Epithelial cell of esophagus (primary cell): ENCODE measurements around the gene TMEM95.

Source experiments
- DNase-seq: peaks from one replicate; pipeline ENCODE4 v3.0.0; 2010; ENCODE audit warnings: low read depth
- H3K4me3 ChIP-seq: 2 replicates; pipeline ENCODE4 v1.5.1; 2011; ENCODE audit warnings: mild to moderate bottlenecking, low read length, control low read depth
- TF ChIP-seq, protein P1 (sequence below): IDR thresholded peaks from 2 replicates; pipeline ENCODE4 v1.5.1; 2011; ENCODE audit warnings: low read depth, mild to moderate bottlenecking, low read length, control low read depth, inconsistent platforms; ENCODE audit not compliant: insufficient read depth; ENCODE audit errors: missing control alignments

Gene TMEM95

DNA sequence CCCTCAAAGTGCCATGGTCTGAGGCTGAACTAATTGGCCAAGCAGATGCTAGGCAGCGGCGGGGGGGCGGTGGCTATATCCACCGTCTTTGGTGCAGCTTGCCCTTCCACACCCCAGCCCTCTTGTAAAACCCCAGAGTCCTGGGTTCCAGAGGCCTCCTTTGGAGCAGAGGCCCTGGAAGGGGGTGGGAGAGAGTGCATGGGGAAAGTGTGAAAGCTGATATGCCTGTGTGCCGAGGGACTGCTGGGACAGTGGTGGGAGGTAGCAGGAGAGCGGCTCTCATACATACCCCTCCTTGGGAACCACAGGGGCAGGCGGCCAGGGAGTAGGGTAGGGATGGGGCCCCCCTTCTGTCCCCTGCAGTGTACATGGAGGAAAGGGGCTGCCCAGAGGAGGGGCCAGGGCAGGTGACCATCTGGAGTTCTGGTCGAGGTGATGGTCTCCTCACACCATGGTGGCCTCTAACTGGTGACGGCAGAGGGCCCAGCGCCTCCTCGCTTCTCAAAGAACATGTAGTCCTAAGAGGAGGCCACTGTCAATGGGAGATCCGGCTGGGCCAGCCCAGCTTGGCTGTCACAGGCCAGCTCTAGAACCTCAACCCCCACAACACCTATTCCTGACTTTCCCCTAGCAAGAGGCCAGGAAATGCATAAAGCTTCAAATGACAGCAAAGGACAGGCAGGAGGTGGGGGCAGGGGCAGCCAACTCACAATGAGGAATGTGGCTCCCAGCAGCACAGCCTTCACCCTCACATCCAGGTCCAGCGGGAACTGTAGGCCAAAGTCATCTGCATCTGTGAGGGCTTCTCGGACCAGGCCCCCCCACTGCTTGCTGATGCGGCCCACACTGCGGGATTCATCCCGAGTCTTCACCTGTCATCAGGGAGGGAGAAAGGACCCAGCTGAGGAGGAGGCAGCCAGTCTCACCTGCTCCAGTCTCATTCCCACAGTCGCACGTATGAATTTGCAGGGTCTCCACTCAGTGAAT lies 35.3 kb downstream of the TMEM95 start:
- no peak for DNase-seq
- H3K4me3 ChIP-seq, result no peak overlapping the region
- TF ChIP-seq, protein P1, sequence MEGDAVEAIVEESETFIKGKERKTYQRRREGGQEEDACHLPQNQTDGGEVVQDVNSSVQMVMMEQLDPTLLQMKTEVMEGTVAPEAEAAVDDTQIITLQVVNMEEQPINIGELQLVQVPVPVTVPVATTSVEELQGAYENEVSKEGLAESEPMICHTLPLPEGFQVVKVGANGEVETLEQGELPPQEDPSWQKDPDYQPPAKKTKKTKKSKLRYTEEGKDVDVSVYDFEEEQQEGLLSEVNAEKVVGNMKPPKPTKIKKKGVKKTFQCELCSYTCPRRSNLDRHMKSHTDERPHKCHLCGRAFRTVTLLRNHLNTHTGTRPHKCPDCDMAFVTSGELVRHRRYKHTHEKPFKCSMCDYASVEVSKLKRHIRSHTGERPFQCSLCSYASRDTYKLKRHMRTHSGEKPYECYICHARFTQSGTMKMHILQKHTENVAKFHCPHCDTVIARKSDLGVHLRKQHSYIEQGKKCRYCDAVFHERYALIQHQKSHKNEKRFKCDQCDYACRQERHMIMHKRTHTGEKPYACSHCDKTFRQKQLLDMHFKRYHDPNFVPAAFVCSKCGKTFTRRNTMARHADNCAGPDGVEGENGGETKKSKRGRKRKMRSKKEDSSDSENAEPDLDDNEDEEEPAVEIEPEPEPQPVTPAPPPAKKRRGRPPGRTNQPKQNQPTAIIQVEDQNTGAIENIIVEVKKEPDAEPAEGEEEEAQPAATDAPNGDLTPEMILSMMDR, result no peak

DNA sequence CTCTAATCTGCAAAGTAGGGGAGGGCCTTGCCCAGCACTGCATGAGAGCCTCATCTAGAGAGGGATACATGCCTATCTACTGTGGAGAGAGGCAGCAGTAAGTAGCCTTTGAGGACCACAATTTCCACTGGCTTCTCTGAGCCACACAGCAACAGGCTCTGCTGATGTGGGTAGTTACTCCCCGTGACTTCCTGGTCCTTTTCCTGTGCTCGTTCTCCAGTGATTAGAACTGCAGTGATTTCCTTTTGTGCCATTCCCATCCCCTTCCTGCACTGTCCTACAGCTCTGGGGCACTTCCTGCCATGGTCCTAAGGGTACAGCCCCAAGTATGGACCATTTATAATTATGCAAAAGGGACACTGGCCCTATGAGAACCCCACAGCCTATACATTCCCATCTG lies 36.4 kb downstream of the TMEM95 start:
- no peak for DNase-seq
- no peak overlapping the region for H3K4me3 ChIP-seq
- TF ChIP-seq, protein P1, result no peak

DNA sequence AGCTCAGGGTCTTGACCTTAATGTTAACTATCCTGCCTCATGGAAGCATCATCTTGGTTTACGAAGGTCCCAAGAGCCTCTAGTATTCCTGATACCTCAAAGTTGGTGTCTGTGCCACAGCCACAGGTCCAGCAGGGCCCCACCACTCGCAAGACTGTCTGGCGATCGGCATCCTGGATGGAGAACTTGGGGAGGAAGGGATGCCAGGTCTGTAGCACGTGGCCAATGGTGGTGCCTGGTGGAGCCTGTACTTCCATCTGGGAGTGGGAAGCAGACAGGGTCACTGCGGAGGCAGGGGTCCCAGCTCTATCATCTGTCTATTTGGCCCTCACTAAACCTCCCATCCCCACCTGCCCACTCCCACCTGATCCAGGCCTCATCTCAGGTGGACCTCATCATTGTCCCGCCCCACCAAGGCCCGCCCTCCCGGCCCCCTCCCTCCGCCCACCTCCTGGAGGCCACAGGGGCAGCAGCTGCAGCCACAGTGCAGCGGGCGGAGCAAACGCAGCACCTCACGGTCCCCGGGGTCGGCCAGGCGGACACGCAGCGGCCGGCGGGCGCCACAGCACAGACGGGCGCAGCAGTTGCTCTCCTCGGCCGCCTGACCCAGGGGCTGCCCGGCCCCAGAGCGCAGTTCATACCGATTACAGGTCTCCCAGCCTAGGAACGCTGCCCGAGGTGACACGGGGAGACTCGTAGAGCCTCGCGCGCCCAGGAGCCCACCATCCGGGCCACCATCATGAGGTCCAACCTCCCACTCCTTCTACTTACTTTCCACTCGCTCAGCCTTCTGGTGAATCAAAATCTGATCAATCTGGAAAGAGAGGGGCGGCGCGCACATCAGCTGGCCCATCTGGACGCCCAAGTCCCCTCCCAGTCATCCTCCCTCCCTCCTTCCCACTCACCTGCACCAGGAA lies 38.0 kb downstream of the TMEM95 start:
- TF ChIP-seq, protein P1, result no peak
- no peak for DNase-seq
- H3K4me3 ChIP-seq, result peak overlapping the region; percentile 83

DNA sequence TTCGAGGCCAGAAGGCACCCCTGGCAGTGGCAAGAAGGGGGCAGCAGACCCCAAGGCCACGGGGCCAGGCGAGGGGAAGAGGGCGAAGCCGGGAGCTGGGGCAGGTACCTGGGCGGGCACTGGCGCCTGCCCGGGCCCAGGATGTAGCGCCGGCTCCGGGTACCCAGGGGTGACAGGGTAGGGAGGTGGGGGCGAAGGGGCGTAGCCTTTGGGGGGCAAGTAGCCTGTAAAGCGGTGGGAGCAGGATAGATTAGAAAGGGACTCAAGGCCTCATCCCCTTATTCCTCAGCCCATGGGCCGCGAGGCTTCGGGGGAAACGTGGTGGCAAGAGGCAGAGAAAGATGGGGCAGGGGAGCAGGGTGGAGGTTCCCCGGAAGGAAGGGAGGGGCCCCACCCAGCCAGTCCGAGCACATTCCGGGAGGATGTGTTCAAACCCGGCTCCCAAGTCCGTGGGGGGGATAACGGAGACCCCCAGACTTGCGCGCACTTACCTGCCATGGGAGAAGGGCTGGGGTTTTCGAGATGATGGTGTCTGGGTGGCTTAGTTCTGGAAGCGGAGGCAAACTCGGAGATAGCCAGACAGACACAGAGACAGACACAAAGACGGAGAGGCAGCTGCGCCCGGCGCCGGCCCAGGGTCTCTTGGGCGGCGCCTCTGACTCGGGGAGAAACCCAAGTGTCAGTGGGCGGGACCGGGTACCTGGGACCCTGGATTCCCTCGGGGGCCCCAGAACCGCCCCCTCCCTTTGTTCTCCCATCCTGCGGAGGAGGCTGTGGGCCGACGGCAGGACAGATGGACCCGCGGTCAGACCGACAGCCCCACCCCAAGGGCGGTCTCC lies 38.9 kb downstream of the TMEM95 start:
- TF ChIP-seq, protein P1, result no peak
- DNase-seq, result peak; percentile 60
- H3K4me3 ChIP-seq, result peak overlapping the region; percentile 83

DNA sequence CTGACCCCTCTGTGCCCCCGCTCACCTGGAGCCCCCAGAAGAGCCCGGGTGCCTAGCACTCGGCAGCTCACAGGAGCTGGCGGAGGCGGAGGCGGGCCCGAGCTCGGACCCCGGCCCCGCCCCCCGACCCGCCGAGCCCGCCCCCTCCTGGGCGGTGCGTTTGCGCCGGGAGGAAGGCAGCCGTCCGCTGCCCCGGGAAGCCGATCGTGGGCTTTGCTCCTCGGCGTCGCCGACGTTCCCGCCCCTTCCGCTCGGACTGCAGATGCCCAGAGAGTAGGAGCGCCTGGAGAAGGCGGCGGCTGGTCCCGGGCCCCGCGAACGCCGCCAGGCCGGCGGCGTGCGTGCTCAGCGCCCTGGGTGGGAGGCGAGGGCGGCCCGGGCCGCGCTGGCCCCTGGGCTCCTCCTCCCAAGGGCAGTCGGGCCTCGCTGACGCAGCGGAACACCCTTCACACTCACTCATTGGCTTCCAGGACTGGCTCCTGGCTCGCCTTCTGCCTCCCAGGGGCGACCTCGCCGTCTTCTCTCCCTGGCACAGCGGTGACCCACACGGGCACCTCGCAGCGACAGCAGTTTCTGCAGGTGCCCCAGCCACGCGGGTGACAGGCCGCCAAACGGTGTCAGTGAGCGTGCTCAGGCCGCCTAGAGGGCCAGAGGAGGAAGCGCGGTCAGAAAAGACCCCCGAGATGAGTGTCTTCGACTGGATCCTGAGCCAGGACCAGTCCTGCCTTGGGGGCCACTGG lies 39.7 kb downstream of the TMEM95 start, which contains the start of gene PLSCR3:
PLSCR3 (minus strand) TSS at position 74 of the 740 bp plus-strand sequence. CDS start 415 bp downstream, outside the sequence.
- H3K4me3 ChIP-seq, result peak within 1 kb of the TSS; percentile 83
- TF ChIP-seq, protein P1, result peak; percentile 31
- DNase-seq, result peak; percentile 86
